Fibroblast of the conjunctiva (primary cell): Measurements from ENCODE around the gene YPEL1.

ENCODE experiments used
- DNase-seq: peaks from one replicate; pipeline ENCODE4 v3.0.0-alpha.2; 2010; ENCODE audit warnings: low read depth

The YPEL1 gene

DNA sequence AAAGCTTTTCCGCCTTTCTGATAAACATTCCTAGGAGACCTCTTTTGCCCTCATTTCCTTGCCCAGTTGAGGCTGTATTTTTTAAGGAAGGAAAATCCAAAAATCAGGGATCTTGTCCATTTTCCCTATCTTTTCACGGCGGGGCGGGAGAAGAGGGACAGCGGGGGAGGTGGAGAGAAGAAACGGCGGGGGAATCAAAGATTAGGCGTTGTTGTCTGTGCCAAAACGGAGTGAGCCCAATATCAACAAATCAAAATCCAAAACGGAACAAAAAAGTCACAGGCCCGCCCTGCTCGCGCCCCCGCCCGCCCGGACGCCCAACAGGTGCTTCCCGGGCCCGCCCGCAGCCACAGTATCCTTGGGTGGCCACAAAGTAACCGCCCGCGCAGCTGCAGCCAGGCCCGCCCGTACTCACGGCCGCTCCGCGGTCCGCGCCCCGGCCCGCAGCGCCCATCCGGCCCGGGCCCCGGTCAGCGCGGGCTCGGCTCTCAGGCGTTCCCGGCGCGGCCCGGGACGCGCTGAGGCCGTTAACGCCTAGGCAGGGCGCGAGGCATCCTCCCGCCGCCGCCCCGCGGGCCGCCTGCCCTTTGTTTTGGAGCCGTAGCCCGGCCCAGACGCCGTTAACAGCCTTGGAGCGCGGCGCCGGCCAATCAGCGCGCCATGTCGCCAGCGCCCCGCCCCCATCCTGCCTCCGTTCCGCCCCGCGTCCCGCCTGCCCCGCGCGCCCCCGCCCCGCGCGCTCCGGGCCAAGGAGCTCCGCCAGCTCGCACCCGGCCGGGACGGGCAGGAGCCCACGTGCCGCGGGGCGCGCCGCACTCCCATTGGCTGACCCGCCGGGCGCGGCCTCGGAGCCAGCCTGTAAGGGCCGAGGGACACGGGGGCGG lies at the start of gene YPEL1:
TSS of gene YPEL1 (minus strand) at position 595 of the 884 bp plus-strand sequence. CDS start 25,050 bp downstream, outside the sequence.
- DNase-seq: peak; percentile 93

- DNase-seq: no peak
Measured at GRCh38 chr22:21780259-21780658, 44.7 kb upstream of the YPEL1 start.

DNA sequence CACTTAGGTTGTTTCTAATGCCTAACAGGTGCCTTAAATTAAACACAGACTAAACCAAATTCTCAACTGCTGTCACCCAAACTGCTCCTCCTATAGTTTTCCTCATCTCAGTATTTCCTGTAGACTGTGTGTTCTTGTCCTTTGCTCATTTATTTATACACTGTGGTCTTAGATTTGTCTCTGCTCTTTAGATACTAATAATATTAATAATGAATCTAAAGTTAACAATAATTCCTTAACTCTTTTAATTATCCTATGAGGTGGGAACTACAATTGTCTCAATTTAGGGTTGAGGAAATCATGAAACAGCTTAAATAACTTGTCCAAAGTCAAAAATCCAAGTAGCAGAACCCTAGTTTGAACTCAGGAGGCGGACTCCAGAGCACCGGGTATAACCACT lies 43.9 kb upstream of the YPEL1 start:
- no peak for DNase-seq

DNA sequence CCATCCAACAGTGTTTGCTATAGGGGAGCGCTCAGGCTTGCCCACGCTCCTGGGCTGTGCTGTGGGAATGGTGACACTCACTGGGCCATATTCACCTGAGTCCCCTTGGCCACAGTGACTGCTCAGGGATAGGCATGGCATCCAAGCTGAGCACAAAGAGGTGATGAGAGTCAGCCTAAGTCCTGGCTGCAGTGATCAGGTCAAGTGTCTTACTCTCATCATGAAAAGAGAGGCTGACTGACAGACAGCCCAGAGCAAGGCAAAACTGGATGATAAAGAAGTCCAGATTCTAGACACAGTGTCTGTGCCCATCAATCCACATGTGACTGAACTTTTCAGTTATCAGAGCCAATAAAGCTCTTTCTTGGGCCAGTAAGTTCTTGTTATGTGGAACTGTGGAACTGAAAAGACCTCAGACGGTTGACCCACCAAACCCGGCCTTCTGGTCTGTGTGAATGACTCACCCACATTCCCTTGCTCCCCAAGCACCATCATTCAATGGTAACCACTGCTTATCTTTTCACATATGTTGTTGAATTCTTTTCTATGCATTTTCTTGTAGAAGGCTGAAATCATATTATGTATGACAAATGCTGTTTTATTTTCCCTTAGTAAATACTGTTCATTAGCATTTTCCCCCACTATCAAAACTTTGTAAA lies 43.2 kb upstream of the YPEL1 start:
- DNase-seq: no peak

DNA sequence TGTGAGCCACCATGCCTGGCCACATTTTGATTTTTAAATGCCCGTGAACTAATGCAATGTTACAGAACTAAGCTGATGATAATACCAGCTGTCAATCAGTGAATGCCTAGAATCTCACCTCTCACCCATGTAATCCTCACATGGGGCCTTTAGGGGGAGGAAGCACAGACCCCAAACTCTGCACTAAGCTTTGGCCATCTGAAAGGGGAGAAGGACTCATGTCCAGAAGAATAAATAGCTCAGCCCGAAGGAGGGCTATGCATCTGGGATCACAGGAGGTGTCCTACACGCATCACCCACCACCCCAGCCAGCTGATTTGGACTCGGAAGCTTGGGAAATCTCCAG lies 36.0 kb upstream of the YPEL1 start:
- DNase-seq: no peak

DNA sequence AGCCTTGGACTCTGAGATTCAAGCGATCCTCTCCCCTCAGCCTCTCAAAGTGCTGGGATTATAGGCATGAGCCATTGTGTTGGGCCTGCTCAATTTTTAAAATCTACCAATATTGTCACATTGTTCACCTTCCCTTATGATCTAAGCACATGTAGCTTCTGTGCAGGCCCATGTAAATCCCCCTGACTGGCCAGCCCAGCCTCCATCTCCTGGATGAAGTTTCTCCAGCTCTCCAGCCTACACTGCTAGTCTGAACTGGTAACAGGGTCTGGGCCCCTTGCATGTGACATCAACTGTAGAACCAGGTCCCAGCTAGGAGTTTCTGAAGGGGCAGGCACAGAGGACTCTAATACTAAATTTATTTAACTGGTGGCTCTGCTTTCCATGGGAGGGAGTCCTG lies 32.8 kb upstream of the YPEL1 start:
- no peak for DNase-seq

- no peak for DNase-seq
Measured at GRCh38 chr22:21766691-21767462, 31.3 kb upstream of the YPEL1 start.

- no peak for DNase-seq
Measured at GRCh38 chr22:21765909-21766529, 30.4 kb upstream of the YPEL1 start.

DNA sequence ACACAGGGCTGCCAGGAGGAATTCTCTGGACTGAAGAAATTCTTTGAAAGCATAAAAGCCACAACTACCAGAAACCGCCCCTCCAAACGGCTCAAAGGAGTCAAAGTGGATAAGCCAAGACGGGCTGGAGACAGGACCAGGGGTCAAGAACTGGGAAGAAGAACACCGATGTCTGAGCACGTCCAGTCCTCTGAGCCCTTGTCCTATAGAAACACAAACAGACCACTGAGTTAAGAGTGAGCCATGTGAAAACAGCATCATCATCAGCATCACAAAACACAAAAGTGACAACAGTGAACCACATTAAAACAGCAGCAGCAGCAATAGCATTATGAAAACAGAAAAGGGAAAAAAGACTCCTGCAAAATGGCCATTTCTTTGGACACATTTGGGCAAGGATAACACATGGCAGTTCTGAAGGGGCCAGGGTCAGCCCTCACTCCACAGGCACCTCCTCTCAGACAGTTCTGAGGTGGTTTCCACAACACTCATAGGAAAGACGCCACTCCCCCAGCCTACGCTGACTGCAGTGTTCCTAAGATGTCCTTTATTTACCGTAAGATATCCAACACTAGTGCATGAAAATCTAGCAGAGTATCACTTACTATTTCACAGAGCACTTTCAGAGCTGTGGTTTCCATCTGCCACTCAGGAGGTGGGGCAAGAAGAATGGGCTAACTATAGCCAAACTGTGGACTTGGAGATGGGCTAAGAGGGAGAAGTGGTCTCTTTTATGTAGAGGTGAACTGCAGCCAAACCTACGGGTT lies 28.6 kb upstream of the YPEL1 start:
- DNase-seq: no peak

- no peak for DNase-seq
Measured at GRCh38 chr22:21762712-21763581, 27.4 kb upstream of the YPEL1 start.

- DNase-seq: no peak
Measured at GRCh38 chr22:21761994-21762680, 26.5 kb upstream of the YPEL1 start.

DNA sequence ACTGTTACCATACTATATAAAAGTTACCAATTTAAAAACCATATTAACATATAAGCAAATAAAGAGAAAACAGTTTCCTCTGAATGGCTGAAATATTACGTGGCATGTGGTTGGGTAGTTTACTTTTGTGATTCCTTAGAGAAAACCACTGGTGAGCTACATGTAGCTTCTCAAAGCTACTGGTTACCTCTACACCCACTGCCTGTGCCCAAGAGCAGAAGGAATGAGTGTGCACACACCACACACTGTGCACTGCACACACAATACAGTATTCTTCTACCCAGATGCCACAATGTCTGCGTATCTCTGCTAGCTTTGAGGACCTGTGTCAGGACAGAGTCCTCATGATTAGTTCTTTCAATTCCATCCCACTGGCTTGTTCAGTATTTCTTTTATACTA lies 25.5 kb upstream of the YPEL1 start:
- no peak for DNase-seq

DNA sequence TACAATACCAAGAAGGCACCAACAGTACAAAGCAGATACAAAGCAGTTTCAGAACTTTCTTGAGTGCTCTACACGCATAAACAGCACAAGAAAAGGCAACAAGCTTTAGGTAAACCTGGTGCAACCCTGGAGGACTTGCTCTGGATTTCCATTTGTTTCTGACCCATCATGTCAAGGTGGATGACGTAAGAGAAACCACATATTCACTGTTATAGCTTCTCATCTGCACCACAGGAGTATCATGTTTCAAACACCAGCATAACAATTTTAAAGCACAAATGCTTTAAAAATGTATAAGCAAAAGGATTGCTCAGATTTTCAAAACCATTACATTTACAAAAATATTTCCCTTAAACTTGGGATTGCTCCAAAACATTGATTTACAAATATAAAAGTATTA lies 25.0 kb upstream of the YPEL1 start:
- peak; percentile 29 for DNase-seq

DNA sequence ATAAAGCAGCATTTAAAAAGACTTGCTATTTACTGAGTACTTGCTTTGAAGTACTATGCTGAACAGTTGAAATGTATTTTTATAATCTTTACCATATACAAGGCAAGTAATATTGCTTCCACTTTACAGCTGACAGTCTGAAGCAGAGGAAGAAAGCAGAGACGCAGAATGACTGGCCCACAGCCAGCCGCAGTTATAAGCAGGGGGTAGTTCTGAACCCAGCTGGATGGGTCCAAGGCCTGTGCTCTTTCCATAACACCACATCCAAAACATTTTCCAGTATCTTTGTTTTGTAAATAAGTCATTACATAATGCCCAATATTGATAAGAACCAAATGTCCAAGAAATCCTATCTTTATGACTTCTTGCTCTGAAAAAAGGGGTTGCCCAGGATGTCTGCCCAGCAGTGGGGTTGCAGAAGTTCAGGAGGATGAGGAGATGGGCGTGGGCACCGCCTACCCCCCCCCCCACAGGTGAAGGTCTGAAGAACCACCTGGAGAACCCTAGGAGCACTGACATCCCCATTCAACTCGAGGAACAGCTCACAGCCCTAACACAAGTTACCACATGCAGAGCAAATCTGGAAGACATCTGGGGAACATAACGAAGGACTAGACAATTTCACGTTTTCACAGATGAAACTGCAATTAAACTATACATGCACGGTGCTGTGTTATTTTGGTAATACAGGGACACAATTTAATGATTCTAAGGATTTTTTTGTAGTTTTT lies 24.2 kb upstream of the YPEL1 start:
- no peak for DNase-seq

- no peak for DNase-seq
Measured at GRCh38 chr22:21759093-21759492, 23.5 kb upstream of the YPEL1 start.

- no peak for DNase-seq
Measured at GRCh38 chr22:21758091-21758864, 22.7 kb upstream of the YPEL1 start.

GRCh38 chr22:21755851-21756284 lies 20.3 kb upstream of the YPEL1 start:
- DNase-seq: no peak

DNA sequence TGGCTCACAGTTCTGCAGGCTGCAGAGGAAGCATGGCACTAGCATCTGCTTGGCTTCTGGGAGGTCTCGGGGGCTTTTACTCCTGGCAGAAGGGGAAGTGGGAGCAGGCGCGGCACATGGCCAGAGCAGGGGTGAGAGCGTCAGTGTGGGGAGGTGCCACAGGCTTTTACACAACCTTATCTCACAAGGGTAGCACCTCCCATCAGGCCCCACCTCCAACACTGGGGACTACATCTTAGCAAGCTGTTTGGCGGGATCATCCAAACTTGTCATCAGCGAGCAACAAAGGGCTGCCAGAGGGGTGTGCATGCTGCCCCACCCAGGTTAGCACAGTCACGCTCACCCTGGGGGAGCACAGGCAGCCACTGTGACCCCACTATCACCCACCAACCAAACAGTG lies 18.9 kb upstream of the YPEL1 start:
- DNase-seq: no peak
